SU-DHL-6 (cell line): Measurements from ENCODE around the gene GNG7.

Source experiments
- H2AFZ ChIP-seq: fragments of 200-600 bp; sonication (generic); 2 replicates; pipeline ENCODE4 v1.6.1; 2014; ENCODE audit warnings: low read depth, mild to moderate bottlenecking, moderate library complexity, mixed read lengths, antibody characterized with exemption, low read length; ENCODE audit not compliant: severe bottlenecking
- H3F3A ChIP-seq: fragments of 200-600 bp; shearing (Covaris generic); 2 replicates; pipeline ENCODE4 v1.6.0; 2016; ENCODE audit warnings: antibody characterized with exemption, mild to moderate bottlenecking; ENCODE audit not compliant: insufficient read depth
- H3K27ac ChIP-seq: fragments of 200-600 bp; sonication (generic); 2 replicates; pipeline ENCODE4 v1.5.1; 2016; ENCODE audit warnings: low read depth, mild to moderate bottlenecking, low read length, moderate library complexity, mixed read lengths
- H3K27me3 ChIP-seq: fragments of 200-600 bp; sonication (generic), shearing (Covaris generic); 2 replicates; pipeline ENCODE4 v1.6.0; 2014; ENCODE audit warnings: mild to moderate bottlenecking, low read length
- H3K36me3 ChIP-seq: fragments of 200-600 bp; sonication (generic); 2 replicates; pipeline ENCODE4 v1.6.1; 2014; ENCODE audit warnings: mild to moderate bottlenecking, low read length, mixed read lengths
- H3K4me2 ChIP-seq: fragments of 300-600, 200-600 bp; shearing (Covaris generic), sonication (generic); 2 replicates; pipeline ENCODE4 v1.6.0; 2014; ENCODE audit warnings: low read length, low read depth, mild to moderate bottlenecking; ENCODE audit not compliant: poor library complexity, severe bottlenecking
- H3K4me3 ChIP-seq: fragments of 200-600 bp; sonication (generic); 2 replicates; pipeline ENCODE4 v1.5.1; 2014; ENCODE audit warnings: antibody characterized with exemption, low read length, mild to moderate bottlenecking, mixed read lengths; ENCODE audit not compliant: insufficient read depth, poor library complexity, severe bottlenecking
- H3K79me2 ChIP-seq: fragments of 200-600 bp; sonication (generic); 2 replicates; pipeline ENCODE4 v1.6.1; 2014; ENCODE audit warnings: mild to moderate bottlenecking, low read length, moderate library complexity; ENCODE audit not compliant: insufficient read depth
- H3K9ac ChIP-seq: fragments of 200-600 bp; sonication (generic); 2 replicates; pipeline ENCODE4 v1.7.0; 2014; ENCODE audit warnings: mild to moderate bottlenecking, low read length
- H3K9me2 ChIP-seq: fragments of 200-600 bp; sonication (generic); replicated peaks from 2 replicates; pipeline ENCODE4 v1.6.1; 2014; ENCODE audit warnings: low read length; ENCODE audit not compliant: insufficient read depth
- H3K9me3 ChIP-seq: fragments of 200-600 bp; sonication (generic); 2 replicates; pipeline ENCODE4 v1.6.1; 2014; ENCODE audit warnings: low read length, mixed read lengths; ENCODE audit not compliant: insufficient read depth
- H4K20me1 ChIP-seq: fragments of 200-600 bp; sonication (generic); 2 replicates; pipeline ENCODE4 v1.6.1; 2014; ENCODE audit warnings: low read depth, mild to moderate bottlenecking, antibody characterized with exemption, low read length, moderate library complexity, mixed read lengths
- EZH2phosphoT487 ChIP-seq: fragments of 200-600 bp; sonication (generic), shearing (Covaris generic); conservative IDR thresholded peaks from 2 replicates; pipeline ENCODE4 v1.6.1; 2018; ENCODE audit warnings: mild to moderate bottlenecking, antibody characterized with exemption, low read length, moderate library complexity, mixed read lengths
- TF ChIP-seq, protein P1 (sequence below): fragments of 200-600 bp; sonication (generic); IDR thresholded peaks from one replicate; pipeline ENCODE4 v1.5.1; 2017; ENCODE audit warnings: antibody characterized with exemption, mild to moderate bottlenecking, low read length, moderate library complexity; ENCODE audit not compliant: insufficient read depth, poor library complexity, severe bottlenecking

GNG7 gene

DNA sequence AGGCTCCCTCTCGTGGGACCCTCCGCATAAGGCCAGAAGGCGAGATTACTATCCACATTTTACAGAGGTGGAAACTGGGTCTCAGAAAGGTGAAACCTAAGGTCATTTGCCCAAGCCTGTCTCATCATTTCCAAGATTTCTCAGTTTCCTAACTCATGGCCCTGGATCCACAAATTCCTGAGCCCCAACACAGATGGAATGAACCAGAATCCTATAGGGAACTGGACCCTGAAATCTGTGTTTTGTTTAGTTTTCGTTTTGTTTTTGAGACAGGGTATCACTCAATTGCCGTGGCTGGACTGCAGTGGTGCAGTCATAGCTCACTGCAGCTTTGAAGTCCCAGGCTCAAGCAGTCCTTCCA is 563 bp upstream of the GNG7 start:
- TF ChIP-seq, protein P1, sequence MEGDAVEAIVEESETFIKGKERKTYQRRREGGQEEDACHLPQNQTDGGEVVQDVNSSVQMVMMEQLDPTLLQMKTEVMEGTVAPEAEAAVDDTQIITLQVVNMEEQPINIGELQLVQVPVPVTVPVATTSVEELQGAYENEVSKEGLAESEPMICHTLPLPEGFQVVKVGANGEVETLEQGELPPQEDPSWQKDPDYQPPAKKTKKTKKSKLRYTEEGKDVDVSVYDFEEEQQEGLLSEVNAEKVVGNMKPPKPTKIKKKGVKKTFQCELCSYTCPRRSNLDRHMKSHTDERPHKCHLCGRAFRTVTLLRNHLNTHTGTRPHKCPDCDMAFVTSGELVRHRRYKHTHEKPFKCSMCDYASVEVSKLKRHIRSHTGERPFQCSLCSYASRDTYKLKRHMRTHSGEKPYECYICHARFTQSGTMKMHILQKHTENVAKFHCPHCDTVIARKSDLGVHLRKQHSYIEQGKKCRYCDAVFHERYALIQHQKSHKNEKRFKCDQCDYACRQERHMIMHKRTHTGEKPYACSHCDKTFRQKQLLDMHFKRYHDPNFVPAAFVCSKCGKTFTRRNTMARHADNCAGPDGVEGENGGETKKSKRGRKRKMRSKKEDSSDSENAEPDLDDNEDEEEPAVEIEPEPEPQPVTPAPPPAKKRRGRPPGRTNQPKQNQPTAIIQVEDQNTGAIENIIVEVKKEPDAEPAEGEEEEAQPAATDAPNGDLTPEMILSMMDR = no peak
- no peak for TF ChIP-seq EZH2phosphoT487
- Histone ChIP-seq H3F3A (peaks cover 28% of the 10 kb centered on the region), H4K20me1 (no peaks in the 10 kb centered on the region), H2AFZ (no peak overlapping the region), H3K36me3 (no peaks in the 10 kb centered on the region), H3K9me2 (no peaks in the 10 kb centered on the region), H3K27me3 (no peaks in the 10 kb centered on the region), H3K4me3 (peak overlapping the region; percentile 28), H3K9me3 (no peaks in the 10 kb centered on the region), H3K4me2 (peak overlapping the region; percentile 36), H3K79me2 (no peaks in the 10 kb centered on the region), H3K27ac (no peak overlapping the region), H3K9ac (no peak overlapping the region)

- H3K36me3 ChIP-seq = no peaks in the 10 kb centered on the region
- H2AFZ ChIP-seq = no peak overlapping the region
- no peaks in the 10 kb centered on the region for H4K20me1 ChIP-seq
- H3K27me3 ChIP-seq = no peaks in the 10 kb centered on the region
- H3F3A ChIP-seq = peaks cover 28% of the 10 kb centered on the region
- no peak overlapping the region for H3K4me3 ChIP-seq
- peak overlapping the region; percentile 74 for H3K4me2 ChIP-seq
- no peak overlapping the region for H3K27ac ChIP-seq
- H3K9me2 ChIP-seq = no peaks in the 10 kb centered on the region
- H3K9ac ChIP-seq = peak overlapping the region; percentile 49; the same call in 1 of the 2 replicates
- no peaks in the 10 kb centered on the region for H3K9me3 ChIP-seq
- no peaks in the 10 kb centered on the region for H3K79me2 ChIP-seq
- TF ChIP-seq EZH2phosphoT487 = no peak
- TF ChIP-seq, protein P1 = no peak
Observed at GRCh38 chr19:2701361-2702169, 929 bp downstream of the GNG7 start.

DNA sequence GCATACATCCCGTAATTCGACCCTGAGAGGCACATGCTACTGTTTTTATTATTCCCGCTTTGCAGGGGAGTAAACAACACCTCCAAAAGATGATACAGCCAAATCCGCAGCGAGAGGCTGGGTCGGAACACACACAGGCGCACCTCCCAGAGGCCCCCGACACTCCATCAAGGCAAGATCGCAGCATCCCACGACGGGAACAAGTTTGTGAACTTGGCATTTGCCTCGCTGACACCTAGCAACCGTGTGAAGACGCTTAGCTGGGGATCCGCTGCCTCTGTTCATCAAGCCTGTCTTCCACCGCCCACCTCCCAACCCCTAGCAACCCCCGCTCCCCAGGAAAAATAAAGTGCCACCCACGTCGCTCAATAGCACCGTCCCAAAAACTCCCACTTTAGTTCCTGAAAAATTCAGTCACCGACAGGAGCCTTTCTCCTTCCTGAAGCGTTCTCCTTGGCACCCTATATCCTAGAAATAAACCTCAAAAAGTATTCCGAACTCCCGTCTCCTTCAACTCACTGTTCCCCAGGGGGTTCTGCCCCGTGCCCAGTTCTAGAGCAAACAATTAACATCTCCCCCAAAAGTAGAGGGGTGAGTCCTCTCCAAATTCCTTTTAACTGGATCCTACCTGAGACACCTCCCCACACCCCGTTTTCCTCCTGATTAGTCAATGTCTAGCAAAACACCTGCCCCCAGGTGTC is 1.7 kb downstream of the GNG7 start:
- Histone ChIP-seq H3K27ac (no peak overlapping the region), H3F3A (peaks cover 28% of the 10 kb centered on the region), H3K27me3 (no peaks in the 10 kb centered on the region), H2AFZ (no peak overlapping the region), H3K36me3 (no peaks in the 10 kb centered on the region), H3K79me2 (no peaks in the 10 kb centered on the region), H3K4me2 (peak overlapping the region; percentile 74), H3K9me3 (no peaks in the 10 kb centered on the region), H3K9ac (no peak overlapping the region), H3K4me3 (no peak overlapping the region), H3K9me2 (no peaks in the 10 kb centered on the region), H4K20me1 (no peaks in the 10 kb centered on the region)
- TF ChIP-seq, protein P1 = no peak
